SU-DHL-6 (cell line): ENCODE results near the gene SH3BGRL.

Source experiments
- H2AFZ ChIP-seq: fragments of 200-600 bp; sonication (generic); 2 replicates; pipeline ENCODE4 v1.6.1; 2014; ENCODE audit warnings: low read depth, mild to moderate bottlenecking, moderate library complexity, mixed read lengths, antibody characterized with exemption, low read length; ENCODE audit not compliant: severe bottlenecking
- H3F3A ChIP-seq: fragments of 200-600 bp; shearing (Covaris generic); 2 replicates; pipeline ENCODE4 v1.6.0; 2016; ENCODE audit warnings: antibody characterized with exemption, mild to moderate bottlenecking; ENCODE audit not compliant: insufficient read depth
- H3K27ac ChIP-seq: fragments of 200-600 bp; sonication (generic); 2 replicates; pipeline ENCODE4 v1.5.1; 2016; ENCODE audit warnings: low read depth, mild to moderate bottlenecking, low read length, moderate library complexity, mixed read lengths
- H3K27me3 ChIP-seq: fragments of 200-600 bp; sonication (generic), shearing (Covaris generic); 2 replicates; pipeline ENCODE4 v1.6.0; 2014; ENCODE audit warnings: mild to moderate bottlenecking, low read length
- H3K36me3 ChIP-seq: fragments of 200-600 bp; sonication (generic); 2 replicates; pipeline ENCODE4 v1.6.1; 2014; ENCODE audit warnings: mild to moderate bottlenecking, low read length, mixed read lengths
- H3K4me2 ChIP-seq: fragments of 300-600, 200-600 bp; shearing (Covaris generic), sonication (generic); 2 replicates; pipeline ENCODE4 v1.6.0; 2014; ENCODE audit warnings: low read length, low read depth, mild to moderate bottlenecking; ENCODE audit not compliant: poor library complexity, severe bottlenecking
- H3K4me3 ChIP-seq: fragments of 200-600 bp; sonication (generic); 2 replicates; pipeline ENCODE4 v1.5.1; 2014; ENCODE audit warnings: antibody characterized with exemption, low read length, mild to moderate bottlenecking, mixed read lengths; ENCODE audit not compliant: insufficient read depth, poor library complexity, severe bottlenecking
- H3K79me2 ChIP-seq: fragments of 200-600 bp; sonication (generic); 2 replicates; pipeline ENCODE4 v1.6.1; 2014; ENCODE audit warnings: mild to moderate bottlenecking, low read length, moderate library complexity; ENCODE audit not compliant: insufficient read depth
- H3K9ac ChIP-seq: fragments of 200-600 bp; sonication (generic); 2 replicates; pipeline ENCODE4 v1.7.0; 2014; ENCODE audit warnings: mild to moderate bottlenecking, low read length
- H3K9me2 ChIP-seq: fragments of 200-600 bp; sonication (generic); replicated peaks from 2 replicates; pipeline ENCODE4 v1.6.1; 2014; ENCODE audit warnings: low read length; ENCODE audit not compliant: insufficient read depth
- H3K9me3 ChIP-seq: fragments of 200-600 bp; sonication (generic); 2 replicates; pipeline ENCODE4 v1.6.1; 2014; ENCODE audit warnings: low read length, mixed read lengths; ENCODE audit not compliant: insufficient read depth
- H4K20me1 ChIP-seq: fragments of 200-600 bp; sonication (generic); 2 replicates; pipeline ENCODE4 v1.6.1; 2014; ENCODE audit warnings: low read depth, mild to moderate bottlenecking, antibody characterized with exemption, low read length, moderate library complexity, mixed read lengths
- EZH2phosphoT487 ChIP-seq: fragments of 200-600 bp; sonication (generic), shearing (Covaris generic); conservative IDR thresholded peaks from 2 replicates; pipeline ENCODE4 v1.6.1; 2018; ENCODE audit warnings: mild to moderate bottlenecking, antibody characterized with exemption, low read length, moderate library complexity, mixed read lengths
- TF ChIP-seq, protein P1 (sequence below): fragments of 200-600 bp; sonication (generic); IDR thresholded peaks from one replicate; pipeline ENCODE4 v1.5.1; 2017; ENCODE audit warnings: antibody characterized with exemption, mild to moderate bottlenecking, low read length, moderate library complexity; ENCODE audit not compliant: insufficient read depth, poor library complexity, severe bottlenecking

The SH3BGRL gene

GRCh38 chrX:81231476-81231875 is 29.6 kb downstream of the SH3BGRL start:
- TF ChIP-seq, protein P1, sequence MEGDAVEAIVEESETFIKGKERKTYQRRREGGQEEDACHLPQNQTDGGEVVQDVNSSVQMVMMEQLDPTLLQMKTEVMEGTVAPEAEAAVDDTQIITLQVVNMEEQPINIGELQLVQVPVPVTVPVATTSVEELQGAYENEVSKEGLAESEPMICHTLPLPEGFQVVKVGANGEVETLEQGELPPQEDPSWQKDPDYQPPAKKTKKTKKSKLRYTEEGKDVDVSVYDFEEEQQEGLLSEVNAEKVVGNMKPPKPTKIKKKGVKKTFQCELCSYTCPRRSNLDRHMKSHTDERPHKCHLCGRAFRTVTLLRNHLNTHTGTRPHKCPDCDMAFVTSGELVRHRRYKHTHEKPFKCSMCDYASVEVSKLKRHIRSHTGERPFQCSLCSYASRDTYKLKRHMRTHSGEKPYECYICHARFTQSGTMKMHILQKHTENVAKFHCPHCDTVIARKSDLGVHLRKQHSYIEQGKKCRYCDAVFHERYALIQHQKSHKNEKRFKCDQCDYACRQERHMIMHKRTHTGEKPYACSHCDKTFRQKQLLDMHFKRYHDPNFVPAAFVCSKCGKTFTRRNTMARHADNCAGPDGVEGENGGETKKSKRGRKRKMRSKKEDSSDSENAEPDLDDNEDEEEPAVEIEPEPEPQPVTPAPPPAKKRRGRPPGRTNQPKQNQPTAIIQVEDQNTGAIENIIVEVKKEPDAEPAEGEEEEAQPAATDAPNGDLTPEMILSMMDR: no peak
- TF ChIP-seq EZH2phosphoT487: no peak
- Histone ChIP-seq H3K36me3 (no peaks in the 10 kb centered on the region), H3K9ac (no peak overlapping the region), H3K79me2 (peaks cover 21% of the 10 kb centered on the region), H3K4me2 (no peak overlapping the region), H3K4me3 (no peak overlapping the region), H3K27ac (no peak overlapping the region), H3F3A (no peaks in the 10 kb centered on the region), H4K20me1 (no peaks in the 10 kb centered on the region), H2AFZ (no peak overlapping the region), H3K9me2 (no peaks in the 10 kb centered on the region), H3K27me3 (no peaks in the 10 kb centered on the region), H3K9me3 (no peaks in the 10 kb centered on the region)

GRCh38 chrX:81232218-81232617 is 30.3 kb downstream of the SH3BGRL start:
- H3K9me3 ChIP-seq: no peaks in the 10 kb centered on the region
- H3K27ac ChIP-seq: no peak overlapping the region
- H3K27me3 ChIP-seq: no peaks in the 10 kb centered on the region
- no peaks in the 10 kb centered on the region for H3F3A ChIP-seq
- H3K9me2 ChIP-seq: no peaks in the 10 kb centered on the region
- no peak overlapping the region for H3K9ac ChIP-seq
- H2AFZ ChIP-seq: no peak overlapping the region
- H4K20me1 ChIP-seq: no peaks in the 10 kb centered on the region
- no peaks in the 10 kb centered on the region for H3K36me3 ChIP-seq
- no peak overlapping the region for H3K4me3 ChIP-seq
- H3K79me2 ChIP-seq: peaks cover 21% of the 10 kb centered on the region
- TF ChIP-seq, protein P1: no peak
- no peak for TF ChIP-seq EZH2phosphoT487
- H3K4me2 ChIP-seq: no peak overlapping the region

DNA sequence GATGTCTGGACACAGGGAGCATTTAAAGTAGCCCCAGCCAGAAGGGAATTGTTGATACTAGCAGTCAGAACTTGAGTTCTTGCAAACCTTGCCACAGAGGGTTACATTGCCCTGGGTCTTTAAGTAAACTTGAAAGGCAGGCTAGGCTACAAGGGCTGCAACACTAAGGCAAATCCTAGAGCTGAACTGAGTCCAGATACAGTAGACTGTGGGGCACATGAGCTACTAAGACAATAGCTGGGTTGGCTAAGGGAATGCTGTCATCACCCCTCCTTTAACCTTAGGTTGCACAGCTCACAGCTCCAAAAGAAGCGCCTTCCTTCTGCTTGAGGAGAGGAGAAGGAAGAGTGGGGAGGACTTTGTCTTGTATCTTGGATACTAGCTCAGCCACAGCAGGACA is 35.6 kb downstream of the SH3BGRL start:
- Histone ChIP-seq H3K27ac (no peak overlapping the region), H2AFZ (no peak overlapping the region), H3K79me2 (peaks cover 3% of the 10 kb centered on the region; the same call in 1 of the 2 replicates), H3K36me3 (no peaks in the 10 kb centered on the region), H4K20me1 (no peaks in the 10 kb centered on the region), H3K27me3 (no peaks in the 10 kb centered on the region), H3K4me2 (no peak overlapping the region), H3K9me3 (no peaks in the 10 kb centered on the region; the same call in 1 of the 2 replicates), H3K9me2 (no peaks in the 10 kb centered on the region), H3K9ac (no peak overlapping the region), H3F3A (no peaks in the 10 kb centered on the region), H3K4me3 (no peak overlapping the region)
- no peak for TF ChIP-seq EZH2phosphoT487
- TF ChIP-seq, protein P1: no peak
